B cell (primary cell): ENCODE results near the gene PRDM4. TPM values are rescaled to one million over a fixed set of nuclear protein-coding genes. Genes with fewer than 3 reads are reported as not detected.

Experiments used
- ATAC-seq: fragments of 200-7000 bp; cut with Tn5 transposase; one replicate; pipeline ENCODE4 v1.10.0; 2021; ENCODE audit warnings: low read depth, mild to moderate bottlenecking, moderate number of reproducible peaks, moderate library complexity
- CTCF ChIA-PET: fragments of 350-600 bp; sonication (Branson Sonifier 250); formaldehyde crosslinking; loops from one replicate; lab custom pipeline; 2021; ENCODE audit warnings: antibody characterized with exemption, inconsistent platforms; lab: Charles Lee
- POLR2A ChIA-PET: fragments of 350-600 bp; sonication (Branson Sonifier 250); formaldehyde crosslinking; loops from one replicate; lab custom pipeline; 2021; ENCODE audit warnings: antibody characterized with exemption; lab: Charles Lee
- DNase-seq: peaks from one replicate; pipeline ENCODE4 v3.0.0; 2013
- H2AFZ ChIP-seq: 2 replicates; pipeline ENCODE4 v1.6.1; 2012; ENCODE audit warnings: mild to moderate bottlenecking, low read depth, low read length; ENCODE audit not compliant: insufficient read depth, poor library complexity, severe bottlenecking
- H3K27ac ChIP-seq, 2 donors: 1 replicate in 1 of 2; 2 replicates in 1 of 2; pipeline ENCODE4 v1.5.1; 2012 to 2013; ENCODE audit warnings: low read length in 2 of 2, mild to moderate bottlenecking in 2 of 2, moderate library complexity in 1 of 2
- H3K27me3 ChIP-seq, 4 experiments: fragments of 200-600 bp in 1 of 4; sonication (generic) in 1 of 4; replicated peaks in 1 of 4; 1 replicate in 2 of 4; 2 replicates in 2 of 4; pipeline versions ENCODE4 v1.6.1 to v1.7.0; 2013 to 2016; ENCODE audit warnings: low read length in 3 of 4, mild to moderate bottlenecking in 2 of 4, mixed read lengths in 1 of 4, moderate library complexity in 1 of 4; ENCODE audit not compliant: insufficient read depth in 4 of 4, control insufficient read depth in 3 of 4; ENCODE audit errors: control extremely low read depth in 1 of 4
- H3K36me3 ChIP-seq, 2 experiments: replicated peaks in 1 of 2; 1 replicate in 1 of 2; 2 replicates in 1 of 2; pipeline versions ENCODE4 v1.6.1 to v1.7.1; 2013; ENCODE audit warnings: low read length in 1 of 2; ENCODE audit not compliant: insufficient read depth in 2 of 2, control insufficient read depth in 1 of 2; ENCODE audit errors: control extremely low read depth in 1 of 2, extremely low read depth in 1 of 2
- H3K4me1 ChIP-seq, 2 donors: fragments of 200-600 bp in 1 of 2; sonication (generic) in 1 of 2; 1 replicate in 1 of 2; 2 replicates in 1 of 2; pipeline versions ENCODE4 v1.5.1 to v1.6.1; 2013 to 2017; ENCODE audit warnings: low read length in 2 of 2; ENCODE audit not compliant: control insufficient read depth in 2 of 2, insufficient read depth in 2 of 2
- H3K4me2 ChIP-seq: replicated peaks from 2 replicates; pipeline ENCODE3; 2012; ENCODE audit warnings: mild to moderate bottlenecking, low read depth, low read length; ENCODE audit not compliant: poor library complexity, severe bottlenecking
- H3K4me3 ChIP-seq, 5 experiments: fragments of 200-600 bp in 1 of 5; sonication (generic) in 1 of 5; 1 replicate in 3 of 5; 2 replicates in 2 of 5; pipeline versions ENCODE4 v1.5.1 to v1.7.0; 2011 to 2016; ENCODE audit warnings: low read length in 4 of 5, mild to moderate bottlenecking in 4 of 5, low read depth in 2 of 5, control low read depth in 1 of 5, moderate library complexity in 1 of 5; ENCODE audit not compliant: insufficient read depth in 1 of 5; ENCODE audit errors: control extremely low read depth in 1 of 5, extremely low read depth in 1 of 5
- H3K79me2 ChIP-seq: fragments of 200-600 bp; sonication (generic); one replicate; pipeline ENCODE4 v1.6.0; 2016; ENCODE audit warnings: low read length; ENCODE audit not compliant: control insufficient read depth, insufficient read depth
- H3K9ac ChIP-seq: fragments of 200-600 bp; sonication (generic); 2 replicates; pipeline ENCODE4 v1.6.1; 2017; ENCODE audit warnings: mild to moderate bottlenecking, low read length, moderate library complexity
- H3K9me3 ChIP-seq, 3 donors: one replicate each; pipeline versions ENCODE4 v1.6.1 to v1.7.1; 2013; ENCODE audit warnings: low read length in 2 of 3; ENCODE audit not compliant: control insufficient read depth in 2 of 3, insufficient read depth in 1 of 3; ENCODE audit errors: control extremely low read depth in 1 of 3
- H4K20me1 ChIP-seq: 2 replicates; pipeline ENCODE4 v1.6.0; 2012; ENCODE audit warnings: mild to moderate bottlenecking, low read length; ENCODE audit not compliant: insufficient read depth, control insufficient read depth, poor library complexity, severe bottlenecking
- H3K27ac Mint-ChIP-seq: one replicate; pipeline ENCODE4 v1.8.0; 2021; ENCODE audit warnings: mixed read lengths
- H3K27me3 Mint-ChIP-seq: one replicate; pipeline ENCODE4 v1.8.0; 2021; ENCODE audit warnings: mixed read lengths
- H3K4me1 Mint-ChIP-seq: one replicate; pipeline ENCODE4 v1.8.0; 2021; ENCODE audit warnings: mixed read lengths
- H3K4me3 Mint-ChIP-seq: one replicate; pipeline ENCODE4 v1.8.0; 2021; ENCODE audit warnings: mixed read lengths
- H3K9me3 Mint-ChIP-seq: one replicate; pipeline ENCODE4 v1.8.0; 2022; ENCODE audit warnings: mixed read lengths; ENCODE audit not compliant: insufficient read depth
- CTCF ChIP-seq: fragments of 200-600 bp; IDR thresholded peaks from one replicate; pipeline ENCODE4 v1.8.0; 2022; ENCODE audit warnings: antibody characterized with exemption, mild to moderate bottlenecking
- EZH2 ChIP-seq: IDR thresholded peaks from 2 replicates; pipeline ENCODE4 v1.6.1; 2012; ENCODE audit warnings: borderline replicate concordance, low read depth, mild to moderate bottlenecking, moderate library complexity, low read length; ENCODE audit not compliant: insufficient read depth, poor library complexity, severe bottlenecking
- WGBS: methylation state at CpG from one replicate; pipeline ENCODE4 v1.1.5; 2013; ENCODE audit warnings: missing lambda C conversion rate; ENCODE audit not compliant: insufficient coverage; 5-methylcytosine and 5-hydroxymethylcytosine counted together
- intact Hi-C: fragments of 100-400 bp; cut with micrococcal nuclease; formaldehyde crosslinking; loops from one replicate; pipeline ENCODE4 v1.10.0; 2022
- polyA plus RNA-seq: library from polyadenylated mRNA; depleted of rRNA; stranded (reverse); fragments of >200 nt; gene quantifications from 2 replicates; pipeline ENCODE4 v1.2.3, GENCODE V29; 2012
- total RNA-seq, 2 donors: library from RNA; stranded (reverse); fragments of 120-200 nt in 1 of 2; gene quantifications; 1 replicate in 1 of 2; 2 replicates in 1 of 2; pipeline versions ENCODE4 v1.2.3 to v1.2.4, GENCODE V29; 2013 to 2022

Gene PRDM4
- total and polyA plus RNA-seq, 2 donors (not counting 1 experiment from before 2014, with no cell fraction given) = 50.1 to 117 TPM

DNA sequence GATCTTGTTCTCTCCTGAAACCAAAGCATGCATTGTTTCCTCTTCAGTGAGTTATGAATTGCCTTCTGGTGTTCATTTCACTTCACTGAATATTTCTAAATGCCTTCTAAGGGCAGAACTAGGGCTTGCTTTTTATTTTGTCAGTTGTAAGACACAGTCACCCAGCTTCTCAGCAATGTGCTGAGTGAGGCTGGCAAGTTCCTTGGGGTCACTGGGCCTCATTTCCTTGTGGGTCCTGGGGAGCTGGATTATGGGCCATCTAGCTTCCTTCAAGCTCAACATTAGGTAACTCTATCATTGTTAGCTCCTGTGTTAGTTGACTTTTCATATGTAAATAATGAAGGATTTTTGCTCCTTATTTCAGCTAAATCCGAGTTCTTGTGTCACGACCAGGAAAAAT, 27.3 kb upstream of the PRDM4 start:
- no peaks in the 10 kb centered on the region for H3K79me2 ChIP-seq
- H3K36me3 ChIP-seq = no peaks in the 10 kb centered on the region
- no peak overlapping the region for H3K4me2 ChIP-seq
- Mint-ChIP-seq H3K27ac (no peak overlapping the region), H3K9me3 (no peaks in the 10 kb centered on the region), H3K4me3 (no peak overlapping the region), H3K27me3 (peaks cover under 1% of the 10 kb centered on the region), H3K4me1 (peaks cover 13% of the 10 kb centered on the region)
- no peaks in the 10 kb centered on the region for H4K20me1 ChIP-seq
- DNase-seq (no peak), ATAC-seq (no peak)
- 93% methylated on average over 2 of the region's 2 CpGs for WGBS
- H3K4me1 ChIP-seq = peaks cover 9 to 12% of the 10 kb centered on the region in 2 donors
- TF ChIP-seq EZH2 (no peak), CTCF (no peak)
- intact Hi-C loops = no loop called here
- H3K9ac ChIP-seq = no peak overlapping the region
- H3K27ac ChIP-seq = no peak overlapping the region
- peaks cover 0 to 4% (median under 1%) of the 10 kb centered on the region in 4 experiments for H3K27me3 ChIP-seq
- CTCF ChIA-PET = no interaction called here
- H2AFZ ChIP-seq = no peak overlapping the region
- H3K4me3 ChIP-seq = no peak overlapping the region
- H3K9me3 ChIP-seq = peaks cover 0 to 8% (median 0%) of the 10 kb centered on the region in 3 donors
- POLR2A ChIA-PET = no interaction called here

- no peak for DNase-seq
- Histone ChIP-seq H3K4me2 (no peak overlapping the region), H4K20me1 (no peaks in the 10 kb centered on the region), H3K36me3 (no peaks in the 10 kb centered on the region), H3K4me1 (peaks cover 27 to 34% of the 10 kb centered on the region in 2 donors), H3K9ac (no peak overlapping the region), H3K27me3 (peaks cover 0 to 4% (median under 1%) of the 10 kb centered on the region in 4 experiments), H3K27ac (no peak overlapping the region), H3K9me3 (peaks cover 0 to 2% (median 0%) of the 10 kb centered on the region in 3 donors), H2AFZ (no peak overlapping the region), H3K4me3 (no peak overlapping the region), H3K79me2 (no peaks in the 10 kb centered on the region)
- peaks cover 33% of the 10 kb centered on the region for H3K4me1 Mint-ChIP-seq
- H3K9me3 Mint-ChIP-seq = no peaks in the 10 kb centered on the region
- POLR2A ChIA-PET = no interaction called here
- no peak for ATAC-seq
- WGBS = 62% methylated on average over 3 of the region's 6 CpGs
- no peak for TF ChIP-seq EZH2
- CTCF ChIA-PET = no interaction called here
- peak overlapping the region; percentile 15 for H3K27ac Mint-ChIP-seq
- H3K4me3 Mint-ChIP-seq = peak overlapping the region; percentile 18
- peaks cover under 1% of the 10 kb centered on the region for H3K27me3 Mint-ChIP-seq
- intact Hi-C loops = no loop called here
Observed at GRCh38 chr12:107783406-107784376, 22.8 kb upstream of the PRDM4 start.
